ENCODE results near the gene DHRS9. TPM values are rescaled to one million over a fixed set of nuclear protein-coding genes. Genes with fewer than 3 reads are reported as not detected.

DHRS9 gene
- total and polyA plus RNA-seq, 9 of the 15 experiments (the other 6 are each of a cell fraction or from before 2014, with no cell fraction given) = 0.27 to 1.7 (median 0.69) TPM

DNA sequence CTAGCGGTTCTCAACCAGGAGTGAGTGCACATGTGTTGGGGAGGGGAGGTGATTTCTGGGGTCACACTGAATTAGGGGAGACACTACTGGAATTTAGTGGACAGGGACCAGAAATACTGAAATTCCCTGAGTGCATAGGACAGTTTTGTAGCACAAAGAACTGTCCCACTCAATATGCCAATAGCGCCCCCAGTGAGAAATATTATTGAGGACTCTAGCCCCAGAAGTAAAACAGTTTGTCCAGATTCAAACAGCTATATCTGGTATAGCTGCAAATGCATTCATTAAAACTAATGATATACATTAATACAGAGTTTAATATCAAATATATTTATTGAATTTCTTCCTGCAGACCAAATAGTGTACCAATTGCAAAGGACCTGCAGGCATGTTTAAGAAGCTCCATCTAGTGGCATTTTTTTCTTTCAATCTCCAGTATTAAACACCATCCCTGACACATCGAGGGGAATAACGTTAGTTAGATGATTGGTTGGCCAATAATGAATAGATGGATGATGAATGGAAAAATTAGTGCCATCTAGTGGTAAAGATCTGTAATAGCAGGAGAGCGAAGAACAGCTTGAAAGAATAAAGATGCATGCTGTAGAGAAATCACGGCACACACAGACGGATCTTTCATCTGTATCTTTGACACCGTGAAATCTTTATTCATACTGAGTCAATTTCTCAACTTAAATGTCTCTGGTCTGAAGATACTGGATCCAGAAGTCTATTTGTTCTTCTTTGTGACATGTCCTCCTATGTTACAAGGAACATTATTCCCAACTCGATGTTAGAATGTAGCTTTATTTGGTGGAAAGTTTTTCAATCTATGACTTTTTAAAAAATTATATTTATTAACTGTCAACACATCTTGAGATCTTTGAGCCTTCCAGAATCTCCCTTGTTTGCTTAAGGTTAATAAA lies 62.5 kb downstream of the DHRS9 start (continued):
- TF ChIP-seq HNRNPL (IDR thresholded peaks at IDR 0.05; ENCODE audit: low read depth, low read length) = no peak
- TF ChIP-seq HNRNPK (IDR thresholded peaks at IDR 0.05; ENCODE audit: low read depth, low read length, poor library complexity, severe bottlenecking) = no peak
- no peak for TF ChIP-seq CBFB (CRISPR knock-in tag; IDR thresholded peaks at IDR 0.05)
- TF ChIP-seq, protein P1, sequence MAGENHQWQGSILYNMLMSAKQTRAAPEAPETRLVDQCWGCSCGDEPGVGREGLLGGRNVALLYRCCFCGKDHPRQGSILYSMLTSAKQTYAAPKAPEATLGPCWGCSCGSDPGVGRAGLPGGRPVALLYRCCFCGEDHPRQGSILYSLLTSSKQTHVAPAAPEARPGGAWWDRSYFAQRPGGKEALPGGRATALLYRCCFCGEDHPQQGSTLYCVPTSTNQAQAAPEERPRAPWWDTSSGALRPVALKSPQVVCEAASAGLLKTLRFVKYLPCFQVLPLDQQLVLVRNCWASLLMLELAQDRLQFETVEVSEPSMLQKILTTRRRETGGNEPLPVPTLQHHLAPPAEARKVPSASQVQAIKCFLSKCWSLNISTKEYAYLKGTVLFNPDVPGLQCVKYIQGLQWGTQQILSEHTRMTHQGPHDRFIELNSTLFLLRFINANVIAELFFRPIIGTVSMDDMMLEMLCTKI (IDR thresholded peaks at IDR 0.05; ENCODE audit: partially characterized antibody) = no peak
- TF ChIP-seq, protein P2, sequence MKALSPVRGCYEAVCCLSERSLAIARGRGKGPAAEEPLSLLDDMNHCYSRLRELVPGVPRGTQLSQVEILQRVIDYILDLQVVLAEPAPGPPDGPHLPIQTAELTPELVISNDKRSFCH (CRISPR knock-in tag; IDR thresholded peaks at IDR 0.05) = no peak
- TF ChIP-seq, protein P2 (tag; IDR thresholded peaks at IDR 0.05) = no peak
- no peak for TF ChIP-seq CCAR2 (IDR thresholded peaks at IDR 0.05; ENCODE audit: low read depth, low read length)
- no peak for TF ChIP-seq CREBBP (IDR thresholded peaks at IDR 0.05; ENCODE audit: low read depth, low read length)
- TF ChIP-seq RBM34 (IDR thresholded peaks at IDR 0.05; ENCODE audit: borderline replicate concordance, insufficient read depth, low read length) = no peak
- TF ChIP-seq MCM7 (IDR thresholded peaks at IDR 0.05) = no peak
- TF ChIP-seq RFX7 (CRISPR knock-in tag; IDR thresholded peaks at IDR 0.05) = no peak
- no peak for TF ChIP-seq SMAD3 (CRISPR knock-in tag; conservative IDR thresholded peaks at IDR 0.05)
- no peak for TF ChIP-seq RB1 (IDR thresholded peaks at IDR 0.05; ENCODE audit: low read depth)
- no peak for TF ChIP-seq NEUROD1 (IDR thresholded peaks at IDR 0.05; ENCODE audit: borderline replicate concordance, low read depth, low read length, partially characterized antibody)
- TF ChIP-seq, protein P3, sequence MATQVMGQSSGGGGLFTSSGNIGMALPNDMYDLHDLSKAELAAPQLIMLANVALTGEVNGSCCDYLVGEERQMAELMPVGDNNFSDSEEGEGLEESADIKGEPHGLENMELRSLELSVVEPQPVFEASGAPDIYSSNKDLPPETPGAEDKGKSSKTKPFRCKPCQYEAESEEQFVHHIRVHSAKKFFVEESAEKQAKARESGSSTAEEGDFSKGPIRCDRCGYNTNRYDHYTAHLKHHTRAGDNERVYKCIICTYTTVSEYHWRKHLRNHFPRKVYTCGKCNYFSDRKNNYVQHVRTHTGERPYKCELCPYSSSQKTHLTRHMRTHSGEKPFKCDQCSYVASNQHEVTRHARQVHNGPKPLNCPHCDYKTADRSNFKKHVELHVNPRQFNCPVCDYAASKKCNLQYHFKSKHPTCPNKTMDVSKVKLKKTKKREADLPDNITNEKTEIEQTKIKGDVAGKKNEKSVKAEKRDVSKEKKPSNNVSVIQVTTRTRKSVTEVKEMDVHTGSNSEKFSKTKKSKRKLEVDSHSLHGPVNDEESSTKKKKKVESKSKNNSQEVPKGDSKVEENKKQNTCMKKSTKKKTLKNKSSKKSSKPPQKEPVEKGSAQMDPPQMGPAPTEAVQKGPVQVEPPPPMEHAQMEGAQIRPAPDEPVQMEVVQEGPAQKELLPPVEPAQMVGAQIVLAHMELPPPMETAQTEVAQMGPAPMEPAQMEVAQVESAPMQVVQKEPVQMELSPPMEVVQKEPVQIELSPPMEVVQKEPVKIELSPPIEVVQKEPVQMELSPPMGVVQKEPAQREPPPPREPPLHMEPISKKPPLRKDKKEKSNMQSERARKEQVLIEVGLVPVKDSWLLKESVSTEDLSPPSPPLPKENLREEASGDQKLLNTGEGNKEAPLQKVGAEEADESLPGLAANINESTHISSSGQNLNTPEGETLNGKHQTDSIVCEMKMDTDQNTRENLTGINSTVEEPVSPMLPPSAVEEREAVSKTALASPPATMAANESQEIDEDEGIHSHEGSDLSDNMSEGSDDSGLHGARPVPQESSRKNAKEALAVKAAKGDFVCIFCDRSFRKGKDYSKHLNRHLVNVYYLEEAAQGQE (IDR thresholded peaks at IDR 0.05; ENCODE audit: borderline replicate concordance) = peak; percentile 27; the same call in 1 of the 2 replicates
- TF ChIP-seq, protein P3 (CRISPR knock-in tag; IDR thresholded peaks at IDR 0.05; ENCODE audit: low read depth) = no peak
- TF ChIP-seq SLC30A9 (CRISPR knock-in tag; IDR thresholded peaks at IDR 0.05) = no peak
- no peak for TF ChIP-seq NONO (IDR thresholded peaks at IDR 0.05; ENCODE audit: low read depth in 2 of 2, low read length in 1 of 2)
- TF ChIP-seq POLR2H (tag; IDR thresholded peaks at IDR 0.05; ENCODE audit: low read depth) = no peak
